H54 (cell line): ENCODE data around the gene NTM.

Experiments
- DNase-seq: peaks from one replicate; pipeline ENCODE4 v3.0.0; 2011; ENCODE audit warnings: low spot score, mixed read lengths; ENCODE audit not compliant: insufficient read length
- FAIRE-seq: peaks from 3 replicates; lab custom pipeline; 2011; peaks lifted over from hg19 to GRCh38; lab: Jason Lieb, UNC
- POLR2A ChIP-seq: IDR thresholded peaks from 2 replicates; pipeline ENCODE4 v1.6.1; 2011; ENCODE audit warnings: low read depth, mild to moderate bottlenecking, low read length

Gene NTM

GRCh38 chr11:132036746-132037466 is 666.5 kb downstream of the NTM start:
- TF ChIP-seq POLR2A = no peak
- no peak for DNase-seq
- FAIRE-seq = no peak

- DNase-seq = no peak
- FAIRE-seq = no peak
- no peak for TF ChIP-seq POLR2A
Observed at GRCh38 chr11:132037467-132037862, 667.0 kb downstream of the NTM start.

GRCh38 chr11:132037956-132038355 is 667.5 kb downstream of the NTM start:
- TF ChIP-seq POLR2A = no peak
- no peak for FAIRE-seq
- DNase-seq = no peak

- no peak for FAIRE-seq
- TF ChIP-seq POLR2A = no peak
- no peak for DNase-seq
Observed at GRCh38 chr11:132039521-132039920, 669.1 kb downstream of the NTM start.

GRCh38 chr11:132042296-132042695 is 671.9 kb downstream of the NTM start:
- no peak for FAIRE-seq
- no peak for TF ChIP-seq POLR2A
- no peak for DNase-seq

- no peak for TF ChIP-seq POLR2A
- FAIRE-seq (no peak), DNase-seq (no peak)
Observed at GRCh38 chr11:132043714-132044113, 673.3 kb downstream of the NTM start.

- TF ChIP-seq POLR2A = no peak
- FAIRE-seq (no peak), DNase-seq (no peak)
Observed at GRCh38 chr11:132045107-132045506, 674.7 kb downstream of the NTM start.

- no peak for FAIRE-seq
- DNase-seq = no peak
- no peak for TF ChIP-seq POLR2A
Observed at GRCh38 chr11:132046288-132046865, 676.0 kb downstream of the NTM start.

GRCh38 chr11:132047167-132047566 is 676.8 kb downstream of the NTM start:
- no peak for TF ChIP-seq POLR2A
- no peak for FAIRE-seq
- no peak for DNase-seq

- no peak for DNase-seq
- TF ChIP-seq POLR2A = no peak
- no peak for FAIRE-seq
Observed at GRCh38 chr11:132048040-132048439, 677.6 kb downstream of the NTM start.

- DNase-seq (no peak), FAIRE-seq (no peak)
- TF ChIP-seq POLR2A = no peak
Observed at GRCh38 chr11:132049205-132049604, 678.8 kb downstream of the NTM start.

GRCh38 chr11:132050049-132050448 is 679.6 kb downstream of the NTM start:
- DNase-seq (no peak), FAIRE-seq (no peak)
- no peak for TF ChIP-seq POLR2A

- no peak for TF ChIP-seq POLR2A
- no peak for FAIRE-seq
- no peak for DNase-seq
Observed at GRCh38 chr11:132050577-132051165, 680.3 kb downstream of the NTM start.

- TF ChIP-seq POLR2A = no peak
- DNase-seq (no peak), FAIRE-seq (no peak)
Observed at GRCh38 chr11:132051704-132052103, 681.3 kb downstream of the NTM start.

GRCh38 chr11:132052342-132052741 is 681.9 kb downstream of the NTM start:
- TF ChIP-seq POLR2A = no peak
- FAIRE-seq (no peak), DNase-seq (no peak)
